Inflammatory macrophage treated with lipopolysaccharide for 4 hours (primary cell): ENCODE data around the gene CNGA4.
"Not testable (repeated sequence)": the region's sequence is repeated elsewhere in the genome, so short reads cannot be mapped to it uniquely, and the experiment has no call there.

Experiments
- DNase-seq: peaks from one replicate; pipeline ENCODE4 v3.0.0-alpha.2; 2020

The CNGA4 gene

DNA sequence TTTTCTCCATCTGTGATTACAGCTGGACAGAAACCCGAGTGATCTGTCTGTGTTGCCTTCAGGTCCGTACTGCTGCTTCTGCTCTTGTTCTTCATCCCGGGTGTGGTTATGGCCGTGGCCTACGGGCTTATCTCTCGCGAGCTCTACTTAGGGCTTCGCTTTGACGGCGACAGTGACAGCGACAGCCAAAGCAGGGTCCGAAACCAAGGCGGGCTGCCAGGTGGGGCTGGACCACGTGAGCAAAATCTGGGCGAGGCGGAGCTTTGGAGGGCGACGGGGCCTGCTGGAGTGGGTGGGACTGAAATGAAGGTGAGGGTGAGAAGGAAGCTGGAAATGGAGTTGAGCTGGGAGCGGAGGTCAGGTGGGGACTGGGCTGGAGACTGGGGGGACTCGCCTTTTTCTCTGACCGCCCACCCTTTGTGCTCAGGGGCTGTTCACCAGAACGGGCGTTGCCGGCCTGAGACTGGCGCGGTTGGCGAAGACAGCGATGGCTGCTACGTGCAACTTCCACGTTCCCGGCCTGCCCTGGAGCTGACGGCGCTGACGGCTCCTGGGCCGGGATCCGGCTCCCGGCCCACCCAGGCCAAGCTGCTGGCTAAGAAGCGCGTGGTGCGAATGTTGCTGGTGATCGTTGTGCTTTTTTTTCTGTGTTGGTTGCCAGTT is 31.8 kb downstream of the CNGA4 start:
- no peak for DNase-seq

DNA sequence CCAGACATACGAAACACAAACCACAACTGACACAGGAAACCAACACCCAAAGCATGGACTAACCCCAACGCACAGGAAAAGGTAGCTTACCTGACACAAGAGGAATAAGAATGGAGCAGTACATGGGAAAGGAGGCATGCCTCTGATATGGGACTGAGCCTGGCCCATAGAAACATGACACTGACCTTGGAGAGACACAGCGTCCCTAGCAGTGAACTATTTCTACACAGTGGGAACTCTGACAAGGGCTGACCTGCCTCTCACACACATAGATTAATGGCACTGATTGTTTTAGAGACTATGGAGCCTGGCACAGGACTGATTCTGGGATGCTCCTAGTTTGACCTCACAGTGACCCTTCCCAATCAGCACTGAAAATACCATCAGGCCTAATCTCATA is 32.7 kb downstream of the CNGA4 start:
- DNase-seq: no peak

DNA sequence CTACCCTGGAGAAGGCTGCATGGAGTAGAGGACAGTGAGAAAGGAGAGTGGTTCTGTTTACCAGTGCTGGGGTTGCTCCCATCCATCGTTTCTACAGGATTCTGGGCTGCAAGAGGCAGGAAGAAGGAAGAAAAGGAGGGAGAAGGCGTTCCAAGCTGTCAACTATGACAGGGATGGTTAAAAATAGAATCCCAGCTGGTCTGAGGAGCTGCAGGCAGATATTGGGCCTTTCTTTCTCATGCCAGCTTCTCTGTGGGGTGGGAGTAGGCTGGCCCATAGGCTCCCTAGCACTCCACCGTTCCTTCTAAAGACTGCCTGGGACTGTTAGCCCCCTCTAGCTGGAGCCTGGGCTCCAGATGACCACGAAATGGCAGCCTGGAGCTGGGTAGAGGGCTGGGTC is 34.3 kb downstream of the CNGA4 start:
- no peak for DNase-seq

DNA sequence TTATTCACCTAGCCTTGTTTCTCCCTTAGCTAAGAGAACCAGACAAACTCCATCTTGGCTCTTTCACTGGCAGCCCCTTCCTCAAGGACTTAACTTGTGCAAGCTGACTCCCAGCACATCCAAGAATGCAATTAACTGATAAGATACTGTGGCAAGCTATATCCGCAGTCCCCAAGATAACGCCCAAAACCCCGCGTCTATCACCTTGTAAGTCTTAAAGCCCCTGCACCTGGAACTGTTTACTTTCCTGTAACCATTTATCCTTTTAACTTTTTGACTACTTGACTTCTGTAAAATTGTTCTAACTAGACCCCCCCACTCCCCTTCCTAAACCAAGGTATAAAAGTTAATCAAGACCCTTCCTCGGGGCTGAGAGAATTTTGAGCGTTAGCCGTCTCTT is 41.9 kb downstream of the CNGA4 start:
- not testable (repeated sequence) for DNase-seq

DNA sequence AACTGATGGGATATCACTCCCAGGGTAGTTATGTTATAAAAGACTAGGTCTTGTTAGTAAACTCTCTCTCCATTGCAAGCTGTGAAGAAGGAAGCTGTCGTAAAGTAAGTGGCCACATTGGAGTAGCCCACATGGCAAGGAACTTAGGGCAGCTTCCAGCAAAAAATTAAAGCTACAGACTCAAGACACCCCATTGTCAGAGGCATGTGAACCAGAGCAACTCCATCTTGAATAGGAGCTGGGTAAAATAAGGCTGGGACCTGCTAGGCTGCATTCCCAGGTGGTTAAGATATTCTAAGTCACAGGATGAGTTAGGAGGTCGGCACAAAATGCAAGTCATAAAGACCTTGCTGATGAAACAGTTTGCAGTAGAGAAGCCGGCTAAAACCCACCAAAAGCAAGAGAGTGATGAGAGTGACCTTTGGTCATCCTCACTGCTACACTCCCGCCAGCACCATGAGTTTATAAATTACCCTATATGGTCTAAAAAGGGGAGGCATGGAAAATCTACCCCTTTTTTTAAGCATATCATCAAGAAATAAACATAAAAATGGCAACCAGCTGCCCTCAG is 44.6 kb downstream of the CNGA4 start:
- DNase-seq: no peak

DNA sequence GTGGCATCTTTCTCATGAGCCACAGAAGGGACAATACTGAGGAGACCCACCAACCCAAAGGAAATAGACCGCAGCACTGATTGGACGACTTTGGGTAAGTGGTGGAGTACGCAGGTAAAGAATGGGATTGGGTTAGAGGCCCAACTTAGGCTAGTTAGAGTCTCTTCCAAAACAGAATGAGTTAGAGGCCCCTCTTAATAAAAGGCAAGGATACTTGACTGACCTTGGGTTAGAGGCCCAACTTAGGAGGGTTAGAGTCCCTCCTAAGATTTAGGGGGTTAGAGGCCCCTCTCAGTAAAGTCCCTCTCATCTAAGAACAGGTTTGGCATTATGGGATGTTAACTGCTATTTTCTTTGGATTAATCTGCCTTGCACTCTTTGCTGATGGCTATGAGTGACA is 45.4 kb downstream of the CNGA4 start:
- no peak for DNase-seq

DNA sequence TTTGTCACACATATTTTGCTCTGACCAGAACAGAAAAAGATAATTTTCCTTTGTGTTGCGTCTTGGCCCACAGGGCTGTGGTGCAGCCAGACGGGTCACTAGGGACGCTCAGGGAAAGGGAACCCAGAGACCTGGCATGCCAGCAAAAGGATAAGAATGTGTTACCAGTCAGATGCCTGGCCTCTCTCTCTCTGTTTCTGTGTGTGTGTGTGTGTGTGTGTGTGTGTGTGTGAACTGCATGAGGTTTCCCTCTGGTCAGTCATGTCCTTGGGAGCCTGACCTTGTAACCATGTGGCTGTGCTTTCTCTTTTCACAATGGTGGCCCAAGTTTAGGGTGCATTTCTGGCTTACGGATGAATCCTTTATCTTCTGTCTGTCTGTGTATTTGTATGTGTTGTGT is 46.1 kb downstream of the CNGA4 start:
- DNase-seq: no peak
